Aorta (tissue), 5 donors: ENCODE data around the gene ISCA1. TPM values are rescaled to one million over a fixed set of nuclear protein-coding genes. Genes with fewer than 3 reads are reported as not detected.

Experiments
- ATAC-seq: fragments of 200-7000 bp; cut with Tn5 transposase; one replicate; pipeline ENCODE4 v1.9.1; 2022; ENCODE audit warnings: moderate library complexity; ENCODE audit not compliant: low FRiP score
- DNase-seq, 2 donors: peaks; one replicate each; pipeline ENCODE4 v3.0.0-alpha.2; 2020
- H3K27ac ChIP-seq, 2 donors: one replicate each; pipeline ENCODE4 v1.5.1; 2013; ENCODE audit warnings: low read length in 2 of 2, mild to moderate bottlenecking in 2 of 2, moderate library complexity in 2 of 2, control low read depth in 1 of 2, inconsistent platforms in 1 of 2, low read depth in 1 of 2
- H3K27me3 ChIP-seq, 2 donors: one replicate each; pipeline ENCODE4 v1.6.1; 2013; ENCODE audit warnings: control low read depth in 1 of 2, low read length in 1 of 2, mild to moderate bottlenecking in 1 of 2, moderate library complexity in 1 of 2; ENCODE audit not compliant: insufficient read depth in 2 of 2, control insufficient read depth in 1 of 2
- H3K36me3 ChIP-seq, 2 donors: one replicate each; pipeline ENCODE4 v1.6.1; 2013; ENCODE audit warnings: control low read depth in 1 of 2, low read length in 1 of 2, mild to moderate bottlenecking in 1 of 2; ENCODE audit not compliant: insufficient read depth in 2 of 2, control insufficient read depth in 1 of 2
- H3K4me1 ChIP-seq, 2 donors: one replicate each; pipeline ENCODE4 v1.6.1; 2013; ENCODE audit warnings: low read length in 2 of 2, control low read depth in 1 of 2, mild to moderate bottlenecking in 1 of 2, moderate library complexity in 1 of 2; ENCODE audit not compliant: insufficient read depth in 2 of 2, control insufficient read depth in 1 of 2
- H3K4me3 ChIP-seq, 2 donors: one replicate each; pipeline ENCODE4 v1.5.1; 2013; ENCODE audit warnings: low read length in 2 of 2, control low read depth in 1 of 2, mild to moderate bottlenecking in 1 of 2
- H3K9me3 ChIP-seq: one replicate; pipeline ENCODE4 v1.6.1; 2013; ENCODE audit warnings: mild to moderate bottlenecking, low read length; ENCODE audit not compliant: control insufficient read depth
- WGBS, 2 donors: extraction: QIAGEN DNeasy Blood & Tissue Kit; methylation state at CpG; one replicate each; pipeline ENCODE4 v1.1.7; 2013; 5-methylcytosine and 5-hydroxymethylcytosine counted together
- intact Hi-C, 2 donors: fragments of 100-400 bp; cut with DNase I; formaldehyde crosslinking; loops; one replicate each; pipeline versions ENCODE4 v1.14.2 to v1.15.0; 2022
- polyA plus RNA-seq, 2 donors: library from polyadenylated mRNA; stranded (reverse); fragments of 200-250 nt; gene quantifications; one replicate each; pipeline ENCODE4 v1.2.3, GENCODE V29; 2013
- total RNA-seq, 2 donors: library from RNA; stranded (reverse); fragmentation: NEBNext Ultra II Directional; extraction: Animal tissue kit (Norgen Biotek cat#: 25700); gene quantifications; one replicate each; pipeline ENCODE4 v1.2.1, GENCODE V29; 2021
- donor health status: healthy with polysubstance abuse.
- donor health status: Bipolar disorder and iron deficiency.
- donor health status: DM: no; HTN: no; CAD: no.
- donor health status: DM: no; HTN: no; CAD: no.
- donor health status: DM: yes; HTN: yes; CAD: no.

The ISCA1 gene
- total and polyA plus RNA-seq, 4 donors, result 24.1 to 53.6 (median 35.2) TPM

DNA sequence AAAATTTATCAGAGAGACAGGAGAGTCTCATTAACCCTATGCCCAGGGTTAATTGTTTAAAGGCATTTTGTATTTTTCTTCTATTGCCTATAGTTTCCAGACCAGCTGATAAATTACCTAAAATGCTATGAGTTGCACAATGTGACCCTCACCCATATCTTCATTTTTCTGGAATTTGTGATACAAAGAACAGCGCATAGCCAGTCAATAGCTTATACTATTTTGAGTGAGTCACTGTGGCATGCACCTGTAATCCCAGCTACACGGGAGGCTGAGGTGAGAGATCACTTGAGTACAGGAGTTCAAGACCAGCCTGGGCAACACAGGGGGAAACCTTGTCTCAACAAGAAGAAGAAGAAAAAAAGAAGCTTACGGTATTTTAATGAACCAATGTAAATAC is 25.7 kb downstream of the ISCA1 start:
- H3K9me3 ChIP-seq, result no peaks in the 10 kb centered on the region
- intact Hi-C loops, result no loop called here
- no peaks in the 10 kb centered on the region for H3K27me3 ChIP-seq
- H3K27ac ChIP-seq, result no peak overlapping the region
- no peak for DNase-seq
- WGBS, 2 donors, result 77 to 82% methylated on average over 3 of the region's 3 CpGs
- H3K4me3 ChIP-seq, result no peak overlapping the region
- no peaks in the 10 kb centered on the region for H3K36me3 ChIP-seq
- no peak for ATAC-seq
- no peaks in the 10 kb centered on the region for H3K4me1 ChIP-seq

DNA sequence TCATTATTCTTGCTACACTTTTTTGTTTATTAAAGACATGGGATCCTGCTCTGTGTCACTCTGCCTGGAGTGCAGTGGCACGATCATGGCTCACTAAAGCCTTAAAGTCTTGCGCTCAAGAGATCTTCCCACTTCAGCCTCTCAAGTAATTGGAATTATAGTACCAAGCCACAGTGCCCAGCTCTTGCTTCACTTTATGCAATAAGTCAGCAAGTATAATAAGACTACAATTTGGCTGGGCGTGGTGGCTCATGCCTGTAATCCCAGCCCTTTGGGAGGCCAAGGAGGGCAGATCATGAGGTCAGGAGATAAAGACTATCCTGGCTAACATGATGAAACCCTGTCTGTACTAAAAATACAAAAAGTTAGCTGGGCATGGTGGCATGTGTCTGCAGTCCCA is 28.8 kb downstream of the ISCA1 start:
- no peaks in the 10 kb centered on the region for H3K36me3 ChIP-seq
- no peak for ATAC-seq
- no peaks in the 10 kb centered on the region for H3K4me1 ChIP-seq
- intact Hi-C loops, result no loop called here
- no peaks in the 10 kb centered on the region for H3K27me3 ChIP-seq
- DNase-seq, result no peak
- H3K4me3 ChIP-seq, result no peak overlapping the region
- 96 to 98% methylated on average over 3 of the region's 3 CpGs for WGBS, 2 donors
- H3K27ac ChIP-seq, result no peak overlapping the region
- H3K9me3 ChIP-seq, result no peaks in the 10 kb centered on the region

DNA sequence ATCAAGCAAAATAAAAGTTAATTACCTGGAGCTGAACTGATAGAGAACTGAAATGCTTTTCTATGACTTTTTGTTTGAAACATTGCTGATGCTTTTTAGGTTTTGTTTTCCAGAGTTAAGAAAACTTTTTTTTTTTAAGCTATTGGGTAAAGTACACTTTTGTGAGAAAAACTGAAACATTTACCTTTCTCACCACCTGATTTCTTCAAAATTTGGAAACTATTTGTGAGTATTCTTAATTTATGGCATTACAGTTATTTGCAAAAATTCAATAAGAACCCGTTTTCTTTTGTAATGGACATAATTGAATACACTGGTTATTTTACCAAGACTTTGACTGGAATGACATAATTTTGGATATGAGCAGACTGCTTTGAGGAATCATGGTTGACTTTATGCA is 29.5 kb downstream of the ISCA1 start:
- no peak overlapping the region for H3K4me3 ChIP-seq
- H3K27me3 ChIP-seq, result no peaks in the 10 kb centered on the region
- no peak overlapping the region for H3K27ac ChIP-seq
- no peaks in the 10 kb centered on the region for H3K9me3 ChIP-seq
- no peak for DNase-seq
- no peak for ATAC-seq
- H3K4me1 ChIP-seq, result no peaks in the 10 kb centered on the region
- 94 to 95% methylated on average over 1 of the region's 1 CpG for WGBS, 2 donors
- no peaks in the 10 kb centered on the region for H3K36me3 ChIP-seq
- intact Hi-C loops, result no loop called here

DNA sequence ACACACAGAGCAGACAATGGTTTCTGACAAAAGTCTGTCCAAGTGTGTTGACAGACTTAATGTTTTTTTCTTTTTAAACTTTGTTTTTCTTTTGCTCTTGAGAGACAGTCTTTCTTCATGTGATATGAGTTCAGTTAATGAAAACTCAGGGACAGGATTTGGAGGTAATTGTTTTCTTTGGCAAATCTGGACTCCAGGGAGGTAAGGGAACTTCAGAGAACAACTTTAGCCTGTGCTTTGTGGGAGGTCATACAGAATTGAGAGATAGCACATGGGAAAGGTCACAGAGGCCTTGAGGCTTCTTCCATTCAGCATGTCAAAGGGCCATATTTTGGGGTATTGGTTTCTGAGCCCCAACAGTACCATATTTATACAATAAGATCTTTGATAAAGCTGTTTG is 32.2 kb downstream of the ISCA1 start:
- intact Hi-C loops, result no loop called here

DNA sequence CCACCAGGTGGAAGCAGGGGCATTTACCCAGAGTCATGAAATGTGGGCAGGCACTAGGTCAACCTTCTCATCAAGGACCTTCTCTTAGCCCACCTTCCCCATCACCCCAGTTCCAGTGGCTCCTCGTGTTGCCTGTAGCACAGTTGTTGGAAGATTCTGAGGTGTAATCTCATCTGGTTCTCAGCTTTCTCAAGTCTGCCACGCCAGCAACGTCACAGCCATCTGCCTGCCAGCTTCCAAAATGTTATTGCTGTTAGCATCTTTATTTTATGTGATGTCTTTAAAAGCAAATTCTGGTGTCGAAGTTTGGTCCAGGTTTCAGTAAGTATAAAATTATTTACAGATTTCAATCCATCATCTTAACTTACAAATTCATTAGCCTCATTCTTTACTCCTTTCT is 33.6 kb downstream of the ISCA1 start:
- Histone ChIP-seq H3K4me3 (no peak overlapping the region), H3K27me3 (no peaks in the 10 kb centered on the region), H3K9me3 (no peaks in the 10 kb centered on the region), H3K27ac (no peak overlapping the region), H3K4me1 (no peaks in the 10 kb centered on the region), H3K36me3 (no peaks in the 10 kb centered on the region)
- DNase-seq, result no peak
- WGBS, 2 donors, result 83 to 84% methylated on average over 4 of the region's 4 CpGs
- ATAC-seq, result no peak
- intact Hi-C loops, result no loop called here

More for the DNA sequence above, 32.2 kb downstream of the ISCA1 start:
- H3K27me3 ChIP-seq, result no peaks in the 10 kb centered on the region
- H3K9me3 ChIP-seq, result no peaks in the 10 kb centered on the region
- no peak for DNase-seq
- H3K27ac ChIP-seq, result no peak overlapping the region
- no peaks in the 10 kb centered on the region for H3K36me3 ChIP-seq
- H3K4me3 ChIP-seq, result no peak overlapping the region
- ATAC-seq, result no peak
- no peaks in the 10 kb centered on the region for H3K4me1 ChIP-seq

DNA sequence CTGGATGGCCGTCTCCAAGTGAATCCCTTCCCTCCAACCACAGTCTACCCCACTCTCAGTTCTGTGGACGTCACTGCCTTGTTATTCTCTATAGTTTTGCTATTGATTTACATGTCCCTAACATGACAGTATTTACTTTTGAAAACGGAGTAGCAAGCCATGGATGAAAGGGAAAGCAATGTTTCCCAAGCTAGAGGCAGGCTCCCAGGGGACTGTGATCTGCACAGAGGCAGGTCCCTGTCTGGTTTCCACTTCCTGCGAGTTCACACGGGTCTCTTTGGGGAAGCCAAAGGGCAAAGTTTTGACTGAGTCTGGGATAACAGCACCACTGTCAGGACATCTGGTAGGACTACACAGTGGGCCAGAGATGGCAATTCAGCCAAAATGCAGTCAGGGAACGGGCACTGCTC is 35.6 kb downstream of the ISCA1 start:
- intact Hi-C loops, result no loop called here
- H3K9me3 ChIP-seq, result no peaks in the 10 kb centered on the region
- no peaks in the 10 kb centered on the region for H3K27me3 ChIP-seq
- no peaks in the 10 kb centered on the region for H3K36me3 ChIP-seq
- ATAC-seq (no peak), DNase-seq (no peak)
- no peak overlapping the region for H3K27ac ChIP-seq
- WGBS, 2 donors, result 32 to 35% methylated on average over 6 of the region's 6 CpGs
- H3K4me3 ChIP-seq, result no peak overlapping the region
- no peaks in the 10 kb centered on the region for H3K4me1 ChIP-seq

DNA sequence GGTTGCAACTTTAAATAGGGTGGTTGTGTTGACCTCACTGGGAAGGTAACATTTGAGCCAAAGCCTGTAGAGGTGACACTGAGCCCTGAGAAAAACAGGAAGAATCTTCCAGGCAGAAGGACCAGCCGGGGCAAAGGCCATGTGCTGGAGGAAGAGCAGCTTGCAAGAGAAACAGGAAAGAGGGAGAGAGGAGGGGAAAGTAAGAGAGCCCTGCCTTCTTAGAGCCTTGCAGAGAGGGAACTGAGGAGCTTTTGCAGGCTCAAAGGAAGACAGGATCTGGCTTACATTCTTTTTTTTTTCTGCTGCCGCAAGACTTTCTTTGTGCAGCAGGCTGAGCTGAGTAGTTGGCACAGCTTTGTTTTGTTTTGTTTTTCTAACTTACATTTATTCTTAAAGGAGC is 40.3 kb downstream of the ISCA1 start:
- intact Hi-C loops, result no loop called here
- Histone ChIP-seq H3K4me3 (no peak overlapping the region), H3K27ac (no peak overlapping the region), H3K4me1 (no peaks in the 10 kb centered on the region), H3K27me3 (no peaks in the 10 kb centered on the region), H3K36me3 (no peaks in the 10 kb centered on the region), H3K9me3 (no peaks in the 10 kb centered on the region)
- DNase-seq (no peak), ATAC-seq (no peak)
- WGBS, 2 donors, result 39 to 40% methylated on average over 2 of the region's 2 CpGs

DNA sequence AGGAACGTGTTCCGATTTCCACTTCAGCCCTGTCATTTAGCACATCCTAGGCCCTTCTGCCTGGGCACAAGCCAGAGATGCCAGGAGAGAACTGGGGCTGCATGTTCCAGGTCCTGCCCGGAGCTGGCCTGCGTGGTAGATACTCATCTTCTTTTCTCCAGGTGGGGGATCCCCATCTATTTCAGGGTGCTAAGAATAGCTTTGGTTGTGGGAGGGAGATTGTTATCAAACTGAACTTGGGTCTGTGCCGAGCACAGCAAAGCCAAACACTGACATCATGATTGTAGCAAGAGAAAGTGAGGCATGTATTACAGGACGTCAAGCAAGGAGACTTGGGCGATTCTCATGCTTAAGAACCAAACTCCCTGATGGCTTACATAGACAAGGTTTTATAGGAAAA is 41.1 kb downstream of the ISCA1 start:
- 27 to 35% methylated on average over 7 of the region's 7 CpGs for WGBS, 2 donors
- ATAC-seq (no peak), DNase-seq (no peak)

DNA sequence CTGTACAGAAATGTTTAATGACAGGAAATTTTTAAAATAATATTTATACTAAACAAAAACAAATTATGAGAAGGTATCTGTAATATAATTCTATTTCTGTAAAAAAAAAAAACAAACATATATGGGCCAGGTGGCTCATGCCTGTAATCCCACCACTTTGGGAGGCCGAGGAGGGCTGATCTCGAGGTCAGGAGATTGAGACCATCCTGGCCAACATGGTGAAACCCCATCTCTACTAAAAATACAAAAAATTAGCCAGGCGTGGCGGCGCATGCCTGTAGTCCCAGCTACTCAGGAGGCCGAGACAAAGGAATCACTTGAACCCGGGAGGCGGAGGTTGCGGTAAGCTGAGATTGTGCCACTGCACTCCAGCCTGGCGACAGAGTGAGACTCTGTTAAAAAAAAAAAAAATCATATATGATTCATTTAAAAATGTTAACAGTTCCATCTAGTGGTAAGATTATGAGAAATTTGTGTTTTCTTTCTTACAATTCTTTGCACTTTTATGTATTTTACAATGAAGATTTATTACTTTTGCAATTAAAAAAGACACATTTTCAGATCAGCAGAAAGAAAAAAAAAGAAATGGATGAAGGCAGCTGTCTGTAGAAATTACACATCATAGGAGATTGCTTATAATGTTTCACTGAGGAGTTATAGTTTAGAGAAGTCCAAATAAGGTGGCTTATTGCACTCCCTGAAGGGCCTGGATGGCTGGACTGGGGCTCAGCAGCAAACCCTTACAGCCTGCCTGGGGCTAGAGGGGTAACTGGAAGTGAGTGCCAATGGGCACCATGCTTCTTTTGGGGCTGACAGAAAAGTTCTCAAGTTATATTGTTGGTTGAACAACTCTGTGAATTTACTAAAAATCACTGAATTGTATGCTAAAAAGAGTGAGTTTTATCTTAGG is 43.2 kb downstream of the ISCA1 start:
- Histone ChIP-seq H3K36me3 (no peaks in the 10 kb centered on the region), H3K27ac (no peak overlapping the region), H3K9me3 (no peaks in the 10 kb centered on the region), H3K4me1 (no peaks in the 10 kb centered on the region), H3K27me3 (no peaks in the 10 kb centered on the region), H3K4me3 (no peak overlapping the region)
- DNase-seq (no peak), ATAC-seq (no peak)
- intact Hi-C loops, result no loop called here
- WGBS, 2 donors, result 51 to 53% methylated on average over 10 of the region's 10 CpGs

More for the DNA sequence above, 41.1 kb downstream of the ISCA1 start:
- Histone ChIP-seq H3K4me1 (no peaks in the 10 kb centered on the region), H3K9me3 (no peaks in the 10 kb centered on the region), H3K4me3 (no peak overlapping the region), H3K36me3 (no peaks in the 10 kb centered on the region), H3K27me3 (no peaks in the 10 kb centered on the region), H3K27ac (no peak overlapping the region)
- intact Hi-C loops, result no loop called here
